Peyer's patch (tissue), 4 donors: ENCODE results near the gene NRBF2. TPM values are rescaled to one million over a fixed set of nuclear protein-coding genes. Genes with fewer than 3 reads are reported as not detected.
A peak's percentile ranks its signal among the peaks of the same experiment; 100 is the strongest.

Experiments
- DNase-seq, 3 donors: peaks; one replicate each; pipeline ENCODE4 v3.0.0-alpha.2; 2017 to 2019
- H3K27ac ChIP-seq, 4 donors: fragments of 200-600 bp; sonication (generic); one replicate each; pipeline ENCODE4 v1.5.1; 2016 to 2019
- H3K27me3 ChIP-seq, 2 donors: fragments of 200-600 bp; sonication (generic); one replicate each; pipeline ENCODE4 v1.5.1; 2019
- H3K36me3 ChIP-seq, 3 donors: fragments of 200-600 bp; sonication (generic); one replicate each; pipeline ENCODE4 v1.5.1; 2016 to 2019
- H3K4me1 ChIP-seq, 4 donors: fragments of 200-600 bp; sonication (generic); one replicate each; pipeline ENCODE4 v1.5.1; 2016 to 2019
- H3K4me3 ChIP-seq, 4 donors: fragments of 200-600 bp; sonication (generic); 1 replicate in 3 of 4; 2 replicates in 1 of 4; pipeline ENCODE4 v1.5.1; 2016 to 2019; ENCODE audit warnings: mild to moderate bottlenecking in 1 of 4
- H3K9me3 ChIP-seq, 4 donors: fragments of 200-600 bp; sonication (generic); one replicate each; pipeline ENCODE4 v1.5.1; 2016 to 2019; ENCODE audit warnings: mild to moderate bottlenecking in 1 of 4
- POLR2A ChIP-seq, 2 donors: fragments of 450-650 bp; IDR thresholded peaks; one replicate each; pipeline ENCODE4 v1.5.1; 2017; ENCODE audit warnings: antibody characterized with exemption in 2 of 2, mild to moderate bottlenecking in 2 of 2, moderate library complexity in 2 of 2
- total RNA-seq, 4 donors: library from RNA; depleted of rRNA; stranded (reverse); fragments of >200 nt; gene quantifications; one replicate each; pipeline ENCODE4 v1.1.0, GENCODE V29; 2016
- TF ChIP-seq, protein P1 (sequence below), 6 experiments: fragments of 450-650 bp in 4 of 6; fragments of 200-600 bp in 2 of 6; sonication (generic) in 1 of 6; IDR thresholded peaks; one replicate each; pipeline ENCODE4 v1.5.1; 2017 to 2019; ENCODE audit warnings: antibody characterized with exemption in 6 of 6, mild to moderate bottlenecking in 3 of 6, moderate library complexity in 1 of 6

NRBF2 gene
- total RNA-seq, 4 donors from 2014 or later: 10.7 to 15.8 (median 14.9) TPM

DNA sequence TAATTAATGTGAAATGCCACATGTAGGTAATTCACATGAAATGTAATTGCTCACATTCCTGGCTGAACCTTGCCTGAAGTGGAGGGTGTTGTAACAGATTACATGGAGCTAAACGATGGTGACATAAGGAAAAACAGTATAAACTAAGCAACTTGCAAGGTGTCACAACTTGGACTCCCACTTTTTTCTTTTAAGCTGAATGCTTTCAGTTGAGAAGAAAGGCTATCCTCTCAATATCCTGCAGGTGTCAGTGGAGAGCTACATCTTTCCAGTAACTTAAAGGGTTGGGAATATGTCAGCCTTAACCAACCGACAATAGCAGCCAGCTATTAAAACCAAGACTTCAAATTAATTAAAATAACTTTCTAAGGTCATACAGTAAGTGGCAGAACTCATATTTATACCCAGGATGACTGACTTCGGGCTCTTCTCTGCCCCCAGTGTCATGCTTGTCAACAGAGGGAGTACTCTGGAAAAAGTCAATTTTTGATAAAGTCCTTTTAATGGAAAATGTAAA lies 33.7 kb downstream of the NRBF2 start:
- TF ChIP-seq, protein P1, sequence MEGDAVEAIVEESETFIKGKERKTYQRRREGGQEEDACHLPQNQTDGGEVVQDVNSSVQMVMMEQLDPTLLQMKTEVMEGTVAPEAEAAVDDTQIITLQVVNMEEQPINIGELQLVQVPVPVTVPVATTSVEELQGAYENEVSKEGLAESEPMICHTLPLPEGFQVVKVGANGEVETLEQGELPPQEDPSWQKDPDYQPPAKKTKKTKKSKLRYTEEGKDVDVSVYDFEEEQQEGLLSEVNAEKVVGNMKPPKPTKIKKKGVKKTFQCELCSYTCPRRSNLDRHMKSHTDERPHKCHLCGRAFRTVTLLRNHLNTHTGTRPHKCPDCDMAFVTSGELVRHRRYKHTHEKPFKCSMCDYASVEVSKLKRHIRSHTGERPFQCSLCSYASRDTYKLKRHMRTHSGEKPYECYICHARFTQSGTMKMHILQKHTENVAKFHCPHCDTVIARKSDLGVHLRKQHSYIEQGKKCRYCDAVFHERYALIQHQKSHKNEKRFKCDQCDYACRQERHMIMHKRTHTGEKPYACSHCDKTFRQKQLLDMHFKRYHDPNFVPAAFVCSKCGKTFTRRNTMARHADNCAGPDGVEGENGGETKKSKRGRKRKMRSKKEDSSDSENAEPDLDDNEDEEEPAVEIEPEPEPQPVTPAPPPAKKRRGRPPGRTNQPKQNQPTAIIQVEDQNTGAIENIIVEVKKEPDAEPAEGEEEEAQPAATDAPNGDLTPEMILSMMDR (IDR thresholded peaks at IDR 0.05): peak; percentile 77 to 93 (median 86)
- no peak for TF ChIP-seq POLR2A (IDR thresholded peaks at IDR 0.05)
- Histone ChIP-seq H3K27me3 (no peaks in the 10 kb centered on the region), H3K27ac (no peak overlapping the region), H3K9me3 (no peaks in the 10 kb centered on the region), H3K36me3 (peaks cover 0 to 41% (median 0%) of the 10 kb centered on the region in 3 donors), H3K4me3 (no peak overlapping the region), H3K4me1 (no peaks in the 10 kb centered on the region)
- DNase-seq: no peak

DNA sequence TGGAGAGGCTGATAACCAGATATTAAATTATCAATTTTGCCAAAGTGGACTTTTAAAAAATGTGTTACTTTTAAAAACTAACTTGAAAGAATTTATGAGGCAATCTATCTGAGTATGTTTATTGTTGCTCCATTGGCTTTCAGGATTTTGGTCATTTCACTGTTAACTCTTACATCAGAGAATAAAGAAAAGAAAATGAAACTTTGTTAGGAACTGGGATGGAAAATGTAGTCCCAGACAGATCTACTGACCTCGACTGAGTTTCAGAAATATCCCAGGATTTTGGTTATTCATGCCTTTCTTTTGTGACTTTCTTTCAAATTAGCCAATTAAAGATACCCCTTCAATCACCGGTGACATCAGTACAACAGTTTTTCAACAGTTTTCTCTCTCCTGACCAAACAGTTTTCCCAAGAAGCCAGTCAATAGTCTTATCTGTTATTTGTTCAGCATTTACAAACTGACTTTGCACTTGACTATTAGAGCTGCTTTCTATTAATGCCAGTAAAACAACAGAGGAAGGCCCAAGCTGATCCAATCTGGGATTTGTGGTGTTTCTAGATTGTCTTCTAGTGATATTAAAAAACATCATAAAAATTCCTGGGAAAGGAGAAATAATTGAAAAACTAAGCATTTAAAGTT lies 35.8 kb downstream of the NRBF2 start:
- no peaks in the 10 kb centered on the region for H3K27me3 ChIP-seq
- DNase-seq: no peak
- H3K4me1 ChIP-seq: no peaks in the 10 kb centered on the region
- no peak overlapping the region for H3K27ac ChIP-seq
- TF ChIP-seq, protein P1 (IDR thresholded peaks at IDR 0.05): no peak
- no peak for TF ChIP-seq POLR2A (IDR thresholded peaks at IDR 0.05)
- peaks cover 0 to 50% (median 0%) of the 10 kb centered on the region in 3 donors for H3K36me3 ChIP-seq
- H3K9me3 ChIP-seq: no peaks in the 10 kb centered on the region
- no peak overlapping the region for H3K4me3 ChIP-seq

DNA sequence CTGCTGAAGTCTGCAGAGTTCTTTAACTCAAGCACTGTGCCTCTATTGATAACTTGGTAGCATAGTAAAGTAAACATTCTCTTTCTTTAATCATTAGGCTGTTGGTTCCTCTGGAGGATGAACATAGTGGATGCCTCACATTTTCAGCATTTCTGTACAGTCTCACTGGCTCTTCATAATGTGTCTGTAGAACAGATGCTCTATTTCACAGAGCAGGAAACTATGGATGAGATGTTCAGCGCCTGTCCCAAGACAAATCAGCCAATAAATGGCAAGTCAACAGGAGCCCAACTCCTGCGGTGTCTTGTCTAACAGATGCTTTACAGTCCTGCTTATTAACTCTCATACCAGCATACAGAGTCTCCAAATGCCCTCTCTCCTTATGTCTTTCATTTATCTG lies 36.5 kb downstream of the NRBF2 start:
- DNase-seq: no peak
- Histone ChIP-seq H3K4me1 (no peaks in the 10 kb centered on the region), H3K27ac (no peak overlapping the region), H3K4me3 (no peak overlapping the region), H3K9me3 (no peaks in the 10 kb centered on the region), H3K27me3 (no peaks in the 10 kb centered on the region), H3K36me3 (peaks cover 0 to 50% (median 0%) of the 10 kb centered on the region in 3 donors)
- TF ChIP-seq POLR2A (IDR thresholded peaks at IDR 0.05): no peak
- TF ChIP-seq, protein P1 (IDR thresholded peaks at IDR 0.05): no peak

DNA sequence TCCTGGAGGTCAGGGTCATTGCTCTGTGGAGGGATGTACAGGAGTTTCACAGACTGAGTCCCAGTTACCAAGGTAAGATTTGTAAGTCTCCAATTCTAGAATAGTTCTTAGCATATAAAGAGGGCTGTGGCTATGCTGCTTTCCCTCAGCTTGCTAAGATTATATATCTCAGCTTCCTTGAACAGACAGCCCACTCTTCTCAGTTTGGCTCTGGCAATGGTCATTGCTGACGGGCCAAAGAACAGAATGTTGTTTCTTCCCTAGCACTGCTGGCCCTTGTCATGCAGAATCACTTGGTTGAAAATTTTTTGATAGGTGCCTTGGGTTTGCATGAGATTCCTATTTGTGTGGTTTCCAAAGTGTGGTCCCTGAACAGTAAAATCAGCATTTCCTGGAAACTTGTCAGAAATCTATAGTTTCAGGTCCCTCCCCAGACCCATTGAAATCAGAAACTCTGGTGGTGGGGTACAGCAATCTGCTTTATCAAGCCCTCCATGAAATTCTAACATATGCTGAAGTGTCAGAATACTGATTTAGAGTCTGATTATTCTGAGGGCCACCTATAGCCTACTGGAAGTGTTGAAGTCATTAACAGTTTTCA lies 38.2 kb downstream of the NRBF2 start:
- no peak for TF ChIP-seq POLR2A (IDR thresholded peaks at IDR 0.05)
- TF ChIP-seq, protein P1 (IDR thresholded peaks at IDR 0.05): no peak
- Histone ChIP-seq H3K4me3 (no peak overlapping the region), H3K27ac (no peak overlapping the region), H3K9me3 (no peaks in the 10 kb centered on the region), H3K4me1 (no peaks in the 10 kb centered on the region), H3K36me3 (peaks cover 0 to 58% (median 0%) of the 10 kb centered on the region in 3 donors), H3K27me3 (no peaks in the 10 kb centered on the region)
- DNase-seq: no peak

DNA sequence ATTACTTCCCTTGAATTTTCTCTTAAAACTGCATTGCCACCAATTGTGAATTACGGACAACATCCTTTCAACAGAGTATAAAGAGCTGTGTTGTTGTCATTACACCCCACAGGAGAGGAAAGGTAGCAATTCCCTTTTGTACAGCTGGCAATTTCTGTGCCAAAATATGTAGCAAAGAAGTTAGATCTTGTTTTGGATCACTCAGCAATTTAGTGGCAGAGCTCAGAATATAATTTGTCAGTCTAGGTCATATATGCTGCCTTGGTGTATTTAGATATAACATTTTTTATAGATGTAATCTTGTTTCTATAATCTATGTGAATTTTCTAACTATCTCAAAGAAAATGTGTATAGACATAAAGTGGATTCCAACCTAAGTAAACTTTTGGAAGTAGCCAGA lies 38.8 kb downstream of the NRBF2 start:
- DNase-seq: no peak
- H3K27me3 ChIP-seq: no peaks in the 10 kb centered on the region
- no peaks in the 10 kb centered on the region for H3K4me1 ChIP-seq
- TF ChIP-seq, protein P1 (IDR thresholded peaks at IDR 0.05): no peak
- TF ChIP-seq POLR2A (IDR thresholded peaks at IDR 0.05): no peak
- H3K9me3 ChIP-seq: no peaks in the 10 kb centered on the region
- no peak overlapping the region for H3K4me3 ChIP-seq
- H3K36me3 ChIP-seq: peaks cover 0 to 58% (median 0%) of the 10 kb centered on the region in 3 donors
- no peak overlapping the region for H3K27ac ChIP-seq
